Gastrocnemius medialis (tissue), 4 donors: Measurements from ENCODE around the gene RNASEH1.

Experiments
- POLR2A ChIP-seq, 2 donors: fragments of 450-650 bp; IDR thresholded peaks; one replicate each; pipeline ENCODE4 v1.6.1; 2017; ENCODE audit warnings: antibody characterized with exemption in 2 of 2, mild to moderate bottlenecking in 2 of 2, moderate library complexity in 2 of 2
- TF ChIP-seq, protein P1 (sequence below), 5 experiments: fragments of 450-650 bp in 3 of 5; fragments of 200-600 bp in 2 of 5; sonication (generic) in 2 of 5; IDR thresholded peaks in 4 of 5; conservative IDR thresholded peaks in 1 of 5; 1 replicate in 4 of 5; 2 replicates in 1 of 5; pipeline ENCODE4 v1.5.1; 2016 to 2019; ENCODE audit warnings: antibody characterized with exemption in 5 of 5, mild to moderate bottlenecking in 3 of 5, moderate library complexity in 3 of 5

DNA sequence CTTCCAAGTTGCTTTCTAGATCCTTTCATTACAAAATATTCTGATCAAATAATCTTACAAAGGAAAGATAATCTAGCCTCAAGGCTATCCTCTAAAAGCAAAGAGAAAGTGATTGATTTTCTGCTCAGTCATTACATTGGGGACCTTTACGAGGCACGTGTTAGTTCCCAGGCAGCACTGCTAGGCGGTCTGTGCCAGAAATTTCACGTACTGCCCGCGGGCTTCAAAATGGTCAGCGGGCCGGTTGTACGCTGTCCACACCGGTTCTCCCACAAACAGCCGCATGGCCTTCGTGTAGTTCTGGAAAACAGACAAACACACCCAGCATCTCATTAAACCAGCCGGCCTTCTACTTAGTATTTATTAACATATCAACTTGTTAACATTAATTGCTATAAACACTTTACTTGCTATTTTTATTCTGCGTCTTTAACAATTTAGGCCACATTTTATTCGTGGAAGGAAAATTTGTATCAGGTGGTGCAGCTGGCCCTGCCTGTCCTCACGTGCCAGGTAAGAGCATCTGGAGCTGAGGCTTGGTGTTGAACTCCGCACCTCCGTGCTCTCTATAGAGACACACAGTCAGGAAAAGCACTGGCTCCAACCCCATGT is 59.2 kb downstream of the RNASEH1 start:
- TF ChIP-seq, protein P1, sequence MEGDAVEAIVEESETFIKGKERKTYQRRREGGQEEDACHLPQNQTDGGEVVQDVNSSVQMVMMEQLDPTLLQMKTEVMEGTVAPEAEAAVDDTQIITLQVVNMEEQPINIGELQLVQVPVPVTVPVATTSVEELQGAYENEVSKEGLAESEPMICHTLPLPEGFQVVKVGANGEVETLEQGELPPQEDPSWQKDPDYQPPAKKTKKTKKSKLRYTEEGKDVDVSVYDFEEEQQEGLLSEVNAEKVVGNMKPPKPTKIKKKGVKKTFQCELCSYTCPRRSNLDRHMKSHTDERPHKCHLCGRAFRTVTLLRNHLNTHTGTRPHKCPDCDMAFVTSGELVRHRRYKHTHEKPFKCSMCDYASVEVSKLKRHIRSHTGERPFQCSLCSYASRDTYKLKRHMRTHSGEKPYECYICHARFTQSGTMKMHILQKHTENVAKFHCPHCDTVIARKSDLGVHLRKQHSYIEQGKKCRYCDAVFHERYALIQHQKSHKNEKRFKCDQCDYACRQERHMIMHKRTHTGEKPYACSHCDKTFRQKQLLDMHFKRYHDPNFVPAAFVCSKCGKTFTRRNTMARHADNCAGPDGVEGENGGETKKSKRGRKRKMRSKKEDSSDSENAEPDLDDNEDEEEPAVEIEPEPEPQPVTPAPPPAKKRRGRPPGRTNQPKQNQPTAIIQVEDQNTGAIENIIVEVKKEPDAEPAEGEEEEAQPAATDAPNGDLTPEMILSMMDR (IDR thresholded peaks at IDR 0.05 in 4 of 5, conservative IDR thresholded peaks at IDR 0.05 in 1 of 5), result no peak
- no peak for TF ChIP-seq POLR2A (IDR thresholded peaks at IDR 0.05)
